SH-SY5Y (cell line): ENCODE results near the gene APBA3.

Source experiments
- GATA2 ChIP-seq: IDR thresholded peaks from 2 replicates; pipeline ENCODE4 v1.6.1; 2011; ENCODE audit warnings: mild to moderate bottlenecking, low read depth, low read length
- GATA3 ChIP-seq: IDR thresholded peaks from 2 replicates; pipeline ENCODE4 v1.6.1; 2011; ENCODE audit warnings: low read depth, mild to moderate bottlenecking, low read length, moderate library complexity

DNA sequence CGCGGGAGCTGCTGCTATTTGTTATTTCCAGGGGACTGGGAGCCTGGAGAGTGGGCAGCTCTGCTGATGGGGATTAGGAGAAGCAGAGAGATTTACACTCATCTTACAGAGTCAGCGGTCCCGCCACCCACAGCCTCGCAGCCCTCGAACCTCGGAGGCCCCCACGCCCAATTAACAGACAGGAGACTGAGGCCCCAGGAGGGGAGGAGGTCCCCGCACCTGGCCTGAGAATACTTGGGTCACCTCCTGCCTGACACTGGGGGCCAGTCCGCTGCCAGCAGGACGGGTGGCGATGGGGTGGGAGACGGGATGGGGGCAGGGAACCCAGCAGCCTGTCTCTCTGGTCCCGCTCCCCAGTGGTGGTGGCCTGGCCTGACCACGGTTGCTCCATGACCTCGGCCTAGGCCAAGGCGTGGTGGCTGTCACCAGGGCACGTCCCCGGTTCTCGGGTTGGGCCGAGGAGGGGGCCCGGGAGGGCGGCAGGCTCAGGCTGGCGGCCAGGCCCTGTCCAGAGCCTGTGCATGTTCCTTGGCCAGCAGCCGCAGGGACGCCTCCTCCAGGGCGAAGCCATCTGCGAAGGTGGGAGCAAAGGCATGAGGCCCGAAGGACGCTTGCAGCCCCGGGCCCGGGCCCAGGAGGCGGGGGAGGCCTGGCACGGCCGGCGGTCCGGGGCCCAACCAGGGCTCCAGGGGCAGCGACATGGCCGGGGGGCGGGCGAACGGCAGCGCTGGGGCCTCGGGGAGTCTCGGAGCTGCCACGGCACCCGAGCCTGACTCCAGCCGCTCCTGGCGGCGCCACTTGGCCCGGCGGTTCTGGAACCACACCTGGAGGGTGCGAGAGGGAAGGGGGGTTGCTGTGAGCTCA, 8.9 kb upstream of the APBA3 start:
- TF ChIP-seq GATA2, result no peak
- no peak for TF ChIP-seq GATA3
